BLaER1 treated with 17β-estradiol and CSF1 and Interleukin-3, amounts not matched to agents 10 nM and 100 nM (cell line): ENCODE measurements around the gene MCC.

Experiments used
- H3K27ac ChIP-seq, 11 experiments: shearing (Covaris generic); formaldehyde crosslinking; 2 replicates each; pipeline ENCODE4 v1.8.1; 2022
- H3K27me3 ChIP-seq, 11 experiments: shearing (Covaris generic); formaldehyde crosslinking; 2 replicates each; pipeline ENCODE4 v1.8.1; 2022
- H3K36me3 ChIP-seq, 11 experiments: shearing (Covaris generic); formaldehyde crosslinking; 2 replicates each; pipeline ENCODE4 v1.8.1; 2022
- H3K4me1 ChIP-seq, 10 experiments: shearing (Covaris generic); formaldehyde crosslinking; 2 replicates each; pipeline ENCODE4 v1.8.1; 2022
- H3K4me2 ChIP-seq, 11 experiments: shearing (Covaris generic); formaldehyde crosslinking; 2 replicates each; pipeline ENCODE4 v1.8.1; 2022
- H3K4me3 ChIP-seq, 10 experiments: shearing (Covaris generic); formaldehyde crosslinking; 2 replicates each; pipeline ENCODE4 v1.8.1; 2022
- H3K9ac ChIP-seq, 11 experiments: shearing (Covaris generic); formaldehyde crosslinking; 2 replicates each; pipeline ENCODE4 v1.8.1; 2022
- H3K9me3 ChIP-seq, 11 experiments: shearing (Covaris generic); formaldehyde crosslinking; replicated peaks in 1 of 11; 2 replicates each; pipeline ENCODE4 v1.8.1; 2022
- H4K20me1 ChIP-seq, 11 experiments: shearing (Covaris generic); formaldehyde crosslinking; 2 replicates each; pipeline ENCODE4 v1.8.1; 2022
- Cebpa-rat ChIP-seq, 11 experiments: shearing (Covaris generic); IDR thresholded peaks; 2 replicates each; pipeline ENCODE4 v1.8.1; 2022

MCC gene

GRCh38 chr5:113450929-113451328, 37.3 kb downstream of the MCC start:
- no peak overlapping the region for H3K9ac ChIP-seq
- no peaks in the 10 kb centered on the region for H3K27me3 ChIP-seq
- H3K4me3 ChIP-seq: no peak overlapping the region
- H3K9me3 ChIP-seq: peaks cover 0 to 1% (median under 1%) of the 10 kb centered on the region in 11 experiments; a peak in 11 of 22 replicates
- no peaks in the 10 kb centered on the region for H4K20me1 ChIP-seq
- H3K36me3 ChIP-seq: no peaks in the 10 kb centered on the region
- H3K4me2 ChIP-seq: no peak overlapping the region
- TF ChIP-seq Cebpa-rat (IDR thresholded peaks at IDR 0.05): no peak
- H3K27ac ChIP-seq: no peak overlapping the region
- no peaks in the 10 kb centered on the region for H3K4me1 ChIP-seq

GRCh38 chr5:113450462-113450861, 37.8 kb downstream of the MCC start:
- no peak overlapping the region for H3K9ac ChIP-seq
- no peak overlapping the region for H3K4me2 ChIP-seq
- no peak for TF ChIP-seq Cebpa-rat (IDR thresholded peaks at IDR 0.05)
- no peaks in the 10 kb centered on the region for H4K20me1 ChIP-seq
- H3K27me3 ChIP-seq: no peaks in the 10 kb centered on the region
- H3K27ac ChIP-seq: no peak overlapping the region
- H3K9me3 ChIP-seq: peaks cover 4 to 6% (median 5%) of the 10 kb centered on the region in 11 experiments; a peak in 18 of 22 replicates
- H3K4me1 ChIP-seq: no peaks in the 10 kb centered on the region
- no peaks in the 10 kb centered on the region for H3K36me3 ChIP-seq
- H3K4me3 ChIP-seq: no peak overlapping the region

- Histone ChIP-seq H3K9ac (no peak overlapping the region), H3K4me1 (no peaks in the 10 kb centered on the region), H3K9me3 (peaks cover 6 to 15% (median 11%) of the 10 kb centered on the region in 11 experiments; a peak in 18 of 22 replicates), H3K36me3 (no peaks in the 10 kb centered on the region), H3K4me3 (no peak overlapping the region), H4K20me1 (no peaks in the 10 kb centered on the region), H3K27ac (no peak overlapping the region), H3K27me3 (no peaks in the 10 kb centered on the region), H3K4me2 (no peak overlapping the region)
- no peak for TF ChIP-seq Cebpa-rat (IDR thresholded peaks at IDR 0.05)
These were observed 40.0 kb downstream of the MCC start for GRCh38 chr5:113448252-113448651.

- no peaks in the 10 kb centered on the region for H3K4me1 ChIP-seq
- no peak overlapping the region for H3K4me2 ChIP-seq
- H3K9ac ChIP-seq: no peak overlapping the region
- H3K9me3 ChIP-seq: peaks cover 6 to 17% (median 11%) of the 10 kb centered on the region in 11 experiments; a peak in 18 of 22 replicates
- no peaks in the 10 kb centered on the region for H3K36me3 ChIP-seq
- H3K27me3 ChIP-seq: no peaks in the 10 kb centered on the region
- no peak for TF ChIP-seq Cebpa-rat (IDR thresholded peaks at IDR 0.05)
- H3K4me3 ChIP-seq: no peak overlapping the region
- H3K27ac ChIP-seq: no peak overlapping the region
- no peaks in the 10 kb centered on the region for H4K20me1 ChIP-seq
These were observed 40.7 kb downstream of the MCC start for GRCh38 chr5:113447498-113448050.

- H3K4me3 ChIP-seq: no peak overlapping the region
- no peaks in the 10 kb centered on the region for H3K4me1 ChIP-seq
- peaks cover 6 to 20% (median 11%) of the 10 kb centered on the region in 11 experiments; a peak in 18 of 22 replicates for H3K9me3 ChIP-seq
- H3K9ac ChIP-seq: no peak overlapping the region
- H4K20me1 ChIP-seq: no peaks in the 10 kb centered on the region
- TF ChIP-seq Cebpa-rat (IDR thresholded peaks at IDR 0.05): no peak
- no peak overlapping the region for H3K27ac ChIP-seq
- H3K36me3 ChIP-seq: no peaks in the 10 kb centered on the region
- H3K4me2 ChIP-seq: no peak overlapping the region
- no peaks in the 10 kb centered on the region for H3K27me3 ChIP-seq
These were observed 41.8 kb downstream of the MCC start for GRCh38 chr5:113446358-113446927.

- Histone ChIP-seq H3K9me3 (peaks cover 0 to 13% (median 0%) of the 10 kb centered on the region in 11 experiments; a peak in 3 of 22 replicates), H4K20me1 (no peaks in the 10 kb centered on the region), H3K4me3 (no peak overlapping the region), H3K36me3 (no peaks in the 10 kb centered on the region), H3K4me2 (no peak overlapping the region), H3K9ac (no peak overlapping the region), H3K27ac (no peak overlapping the region), H3K4me1 (peaks cover 0 to 6% (median 0%) of the 10 kb centered on the region in 10 experiments; a peak in 2 of 20 replicates), H3K27me3 (no peaks in the 10 kb centered on the region)
- no peak for TF ChIP-seq Cebpa-rat (IDR thresholded peaks at IDR 0.05)
These were observed 51.1 kb downstream of the MCC start for GRCh38 chr5:113437111-113437510.

- H3K9me3 ChIP-seq: peaks cover 0 to 23% (median 0%) of the 10 kb centered on the region in 11 experiments; a peak in 4 of 22 replicates
- peak overlapping the region in 1 of 11 experiments; percentile 29; a peak in 1 of 22 replicates for H3K4me2 ChIP-seq
- H3K27ac ChIP-seq: no peak overlapping the region
- H3K9ac ChIP-seq: no peak overlapping the region
- no peaks in the 10 kb centered on the region for H3K36me3 ChIP-seq
- no peak overlapping the region for H3K4me3 ChIP-seq
- TF ChIP-seq Cebpa-rat (IDR thresholded peaks at IDR 0.05): no peak
- H4K20me1 ChIP-seq: no peaks in the 10 kb centered on the region
- H3K4me1 ChIP-seq: peaks cover 0 to 6% (median 0%) of the 10 kb centered on the region in 10 experiments; a peak in 2 of 20 replicates
- no peaks in the 10 kb centered on the region for H3K27me3 ChIP-seq
These were observed 52.7 kb downstream of the MCC start for GRCh38 chr5:113435575-113435974.

- Histone ChIP-seq H3K9me3 (peaks cover 0 to 24% (median 0%) of the 10 kb centered on the region in 11 experiments; a peak in 4 of 22 replicates), H3K36me3 (no peaks in the 10 kb centered on the region), H3K4me2 (peak within 1 kb of the TSS in 1 of 11 experiments; percentile 29; a peak in 1 of 22 replicates), H4K20me1 (no peaks in the 10 kb centered on the region), H3K4me3 (no peak within 1 kb of the TSS), H3K27ac (no peak within 1 kb of the TSS), H3K27me3 (no peaks in the 10 kb centered on the region), H3K4me1 (peaks cover 0 to 6% (median 0%) of the 10 kb centered on the region in 10 experiments; a peak in 2 of 20 replicates), H3K9ac (no peak within 1 kb of the TSS)
- TF ChIP-seq Cebpa-rat (IDR thresholded peaks at IDR 0.05): no peak
These were observed 53.4 kb downstream of the MCC start, which contains the start of gene TSSK1B for GRCh38 chr5:113434889-113435288. TSSK1B (minus strand) TSS chr5:113434989; CDS start chr5:113434839, 150 bp downstream.

GRCh38 chr5:113433862-113434612, 54.2 kb downstream of the MCC start:
- TF ChIP-seq Cebpa-rat (IDR thresholded peaks at IDR 0.05): no peak
- H3K4me1 ChIP-seq: peaks cover 0 to 6% (median 0%) of the 10 kb centered on the region in 10 experiments; a peak in 2 of 20 replicates

More at GRCh38 chr5:113433862-113434612, 54.2 kb downstream of the MCC start:
- H3K9me3 ChIP-seq: peaks cover 0 to 24% (median 0%) of the 10 kb centered on the region in 11 experiments; a peak in 4 of 22 replicates
- no peak overlapping the region for H3K4me2 ChIP-seq
- H3K36me3 ChIP-seq: no peaks in the 10 kb centered on the region
- H4K20me1 ChIP-seq: no peaks in the 10 kb centered on the region
- no peaks in the 10 kb centered on the region for H3K27me3 ChIP-seq
- H3K9ac ChIP-seq: no peak overlapping the region
- no peak overlapping the region for H3K4me3 ChIP-seq
- H3K27ac ChIP-seq: no peak overlapping the region
